Urinary bladder (tissue), 4 donors: ENCODE measurements around the gene CCL25. TPM values are rescaled to one million over a fixed set of nuclear protein-coding genes. Genes with fewer than 3 reads are reported as not detected.
A peak's percentile ranks its signal among the peaks of the same experiment; 100 is the strongest.
"Not testable (repeated sequence)": the region's sequence is repeated elsewhere in the genome, so short reads cannot be mapped to it uniquely, and the experiment has no call there.

Experiments used
- DNase-seq: peaks from one replicate; pipeline ENCODE4 v3.0.0-alpha.2; 2015; ENCODE audit errors: extremely low spot score
- H3K27ac ChIP-seq: one replicate; pipeline ENCODE4 v1.5.1; 2013; ENCODE audit warnings: low read depth, mild to moderate bottlenecking, moderate library complexity
- H3K36me3 ChIP-seq: one replicate; pipeline ENCODE4 v1.6.1; 2013; ENCODE audit warnings: mild to moderate bottlenecking, moderate library complexity; ENCODE audit not compliant: insufficient read depth
- H3K4me1 ChIP-seq: one replicate; pipeline ENCODE4 v1.6.1; 2013; ENCODE audit warnings: mild to moderate bottlenecking, moderate library complexity; ENCODE audit not compliant: insufficient read depth
- H3K4me3 ChIP-seq: one replicate; pipeline ENCODE4 v1.5.1; 2013; ENCODE audit warnings: low read depth, low read length
- WGBS: extraction: QIAGEN DNeasy Blood & Tissue Kit; methylation state at CpG from one replicate; pipeline ENCODE4 v1.1.7; 2013; 5-methylcytosine and 5-hydroxymethylcytosine counted together
- polyA plus RNA-seq: library from polyadenylated mRNA; stranded (reverse); fragments of 200-250 nt; gene quantifications from one replicate; pipeline ENCODE4 v1.2.3, GENCODE V29; 2013
- total RNA-seq: library from RNA; depleted of rRNA; stranded (reverse); fragments of >200 nt; gene quantifications from one replicate; pipeline ENCODE4 v1.2.3, GENCODE V29; 2014
- donor health status: healthy with polysubstance abuse.
- donor health status: healthy.

CCL25 gene
- total and polyA plus RNA-seq, 2 donors, result not detected

- not testable (repeated sequence) for H3K27ac ChIP-seq, H3K4me3 ChIP-seq, H3K36me3 ChIP-seq, H3K4me1 ChIP-seq, DNase-seq
- 52% methylated on average over 22 of the region's 22 CpGs for WGBS
These were observed 19.0 kb upstream of the CCL25 start for GRCh38 chr19:8033287-8034177.

GRCh38 chr19:8034178-8034525, 18.4 kb upstream of the CCL25 start:
- Histone ChIP-seq H3K4me1 (no peaks in the 10 kb centered on the region), H3K4me3 (no peak overlapping the region), H3K36me3 (no peaks in the 10 kb centered on the region), H3K27ac (no peak overlapping the region)
- DNase-seq, result no peak
- 85% methylated on average over 6 of the region's 6 CpGs for WGBS

DNA sequence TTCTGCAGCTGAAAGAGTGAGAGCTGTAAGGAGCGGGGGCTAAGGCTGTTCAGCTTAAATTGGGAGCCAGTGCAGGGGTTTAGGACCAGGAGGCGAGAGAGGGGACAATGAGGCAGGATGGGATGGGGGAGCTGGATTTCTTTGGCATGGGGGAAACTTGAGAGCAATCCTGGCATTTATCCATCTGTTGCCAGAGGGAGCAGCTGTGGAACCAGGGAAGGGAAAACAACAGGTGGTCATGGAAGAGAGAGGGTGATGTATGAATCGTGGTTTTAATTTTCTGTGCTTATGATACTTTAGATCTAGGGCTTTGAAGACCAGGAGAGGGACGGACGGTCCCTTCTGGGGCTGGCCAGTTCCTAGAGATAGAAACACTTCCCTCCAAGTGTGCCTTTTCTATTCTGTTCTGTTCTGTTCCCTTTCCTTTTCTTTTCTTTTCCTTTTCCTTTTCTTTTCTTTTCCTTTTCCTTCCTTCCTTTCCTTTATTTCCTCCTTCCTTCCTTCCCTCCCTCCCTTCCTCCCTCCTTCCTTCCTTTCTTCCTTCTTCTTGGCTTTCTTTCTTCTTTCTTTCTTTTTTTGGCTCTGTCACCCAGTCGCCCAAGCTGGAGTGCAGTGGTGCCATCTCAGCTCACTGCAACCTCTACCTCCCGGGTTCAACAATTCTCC, 16.0 kb upstream of the CCL25 start:
- WGBS, result 63% methylated on average over 7 of the region's 7 CpGs
- no peak for DNase-seq
- H3K27ac ChIP-seq, result no peak overlapping the region
- H3K4me3 ChIP-seq, result no peak overlapping the region
- no peaks in the 10 kb centered on the region for H3K4me1 ChIP-seq
- H3K36me3 ChIP-seq, result no peaks in the 10 kb centered on the region

- 75% methylated on average over 6 of the region's 6 CpGs for WGBS
- H3K4me1 ChIP-seq, result no peaks in the 10 kb centered on the region
These were observed 13.7 kb upstream of the CCL25 start for GRCh38 chr19:8038815-8039214.

GRCh38 chr19:8039231-8039630, 13.3 kb upstream of the CCL25 start:
- Histone ChIP-seq H3K36me3 (no peaks in the 10 kb centered on the region), H3K4me3 (no peak overlapping the region), H3K4me1 (no peaks in the 10 kb centered on the region), H3K27ac (no peak overlapping the region)
- DNase-seq, result no peak
- WGBS, result 97% methylated on average over 3 of the region's 3 CpGs

More at GRCh38 chr19:8038815-8039214, 13.7 kb upstream of the CCL25 start:
- Histone ChIP-seq H3K4me3 (no peak overlapping the region), H3K27ac (no peak overlapping the region), H3K36me3 (no peaks in the 10 kb centered on the region)
- no peak for DNase-seq

GRCh38 chr19:8041531-8041931, 11.0 kb upstream of the CCL25 start:
- Histone ChIP-seq H3K36me3 (no peaks in the 10 kb centered on the region), H3K4me3 (no peak overlapping the region), H3K4me1 (no peaks in the 10 kb centered on the region), H3K27ac (no peak overlapping the region)
- WGBS, result 70% methylated on average over 7 of the region's 7 CpGs
- DNase-seq, result no peak

GRCh38 chr19:8042900-8043299, 9.7 kb upstream of the CCL25 start:
- DNase-seq, result no peak
- Histone ChIP-seq H3K4me1 (no peaks in the 10 kb centered on the region), H3K4me3 (no peak overlapping the region), H3K27ac (no peak overlapping the region), H3K36me3 (no peaks in the 10 kb centered on the region)
- 89% methylated on average over 9 of the region's 9 CpGs for WGBS

GRCh38 chr19:8044018-8044417, 8.5 kb upstream of the CCL25 start:
- no peak for DNase-seq
- Histone ChIP-seq H3K36me3 (no peaks in the 10 kb centered on the region), H3K4me3 (no peak overlapping the region), H3K27ac (no peak overlapping the region), H3K4me1 (no peaks in the 10 kb centered on the region)
- 85% methylated on average over 10 of the region's 10 CpGs for WGBS

GRCh38 chr19:8045872-8046568, 6.5 kb upstream of the CCL25 start:
- DNase-seq, result no peak
- H3K4me1 ChIP-seq, result no peaks in the 10 kb centered on the region
- no peak overlapping the region for H3K4me3 ChIP-seq
- no peaks in the 10 kb centered on the region for H3K36me3 ChIP-seq
- H3K27ac ChIP-seq, result no peak overlapping the region
- WGBS, result 62% methylated on average over 10 of the region's 10 CpGs

GRCh38 chr19:8046569-8047165, 5.9 kb upstream of the CCL25 start:
- no peaks in the 10 kb centered on the region for H3K36me3 ChIP-seq
- DNase-seq, result no peak
- no peaks in the 10 kb centered on the region for H3K4me1 ChIP-seq
- H3K4me3 ChIP-seq, result no peak overlapping the region
- no peak overlapping the region for H3K27ac ChIP-seq
- WGBS, result 62% methylated on average over 3 of the region's 3 CpGs

DNA sequence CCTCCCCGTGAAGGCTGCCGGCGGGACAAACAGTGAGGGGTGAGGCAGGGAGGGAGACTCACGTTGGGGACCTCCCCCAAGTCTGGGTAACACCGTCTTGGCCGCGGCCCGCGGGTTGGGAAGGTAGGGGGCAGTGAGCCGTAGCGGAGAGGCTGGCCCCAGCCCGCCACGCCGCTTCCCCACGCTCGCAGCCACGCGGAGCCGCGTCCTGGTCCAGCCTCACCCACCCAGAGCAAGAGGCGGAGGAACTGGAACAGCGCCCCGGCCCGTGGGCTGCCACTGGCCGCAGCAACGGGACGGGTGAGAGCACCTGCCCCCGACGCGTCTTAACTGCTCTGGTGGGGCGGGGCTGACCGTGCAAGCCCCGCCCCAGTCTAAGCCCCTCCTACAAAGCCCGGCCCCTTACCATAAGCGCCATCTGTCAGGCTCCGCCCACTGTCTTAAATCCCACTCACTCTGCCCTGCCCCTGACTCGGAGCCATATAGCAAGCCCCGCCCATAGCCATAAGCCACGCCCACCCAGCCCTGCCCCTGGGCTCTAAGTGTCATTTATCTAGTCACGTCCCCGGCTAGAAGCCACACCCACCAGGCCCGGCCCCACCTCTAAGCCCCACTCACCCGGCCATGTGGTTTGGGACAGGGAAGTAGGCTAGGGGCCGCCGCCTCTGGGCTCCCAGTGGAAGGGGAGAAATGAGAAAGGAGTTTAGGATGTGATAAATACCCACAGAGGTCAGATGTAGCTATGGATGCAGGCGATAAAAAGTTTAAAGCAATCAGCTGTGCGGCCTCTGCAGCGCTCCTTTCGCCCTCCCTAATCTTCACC, 2.1 kb upstream of the CCL25 start:
- no peak overlapping the region for H3K27ac ChIP-seq
- DNase-seq, result peak; percentile 28
- no peaks in the 10 kb centered on the region for H3K4me1 ChIP-seq
- H3K4me3 ChIP-seq, result no peak overlapping the region
- 7% methylated on average over 49 of the region's 49 CpGs for WGBS
- H3K36me3 ChIP-seq, result no peaks in the 10 kb centered on the region

- no peak for DNase-seq
These were observed 1.6 kb downstream of the CCL25 start for GRCh38 chr19:8054169-8054568.

DNA sequence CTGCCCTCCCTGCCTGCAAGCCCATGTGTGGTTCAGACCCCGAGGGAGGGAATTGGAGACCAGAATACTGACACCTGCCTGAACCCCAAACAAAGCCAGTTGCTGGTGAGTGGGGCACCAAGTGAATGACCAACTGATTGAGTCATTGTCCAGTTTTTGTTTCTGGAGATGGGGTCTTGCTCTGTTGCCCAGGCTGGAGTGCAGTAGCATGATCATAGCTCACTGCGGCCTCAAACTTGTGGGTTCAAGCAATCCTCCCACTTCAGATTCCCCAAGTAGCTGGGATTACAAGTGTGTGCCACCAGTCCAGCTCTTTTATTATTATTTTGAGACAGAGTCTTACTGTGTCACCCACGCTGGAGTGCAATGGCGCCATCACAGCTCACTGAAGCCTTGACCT, 4.0 kb downstream of the CCL25 start:
- 93% methylated on average over 4 of the region's 4 CpGs for WGBS

More at GRCh38 chr19:8054169-8054568, 1.6 kb downstream of the CCL25 start:
- no peak overlapping the region for H3K4me3 ChIP-seq
- WGBS, result 48% methylated on average over 9 of the region's 9 CpGs
- no peaks in the 10 kb centered on the region for H3K36me3 ChIP-seq
- H3K27ac ChIP-seq, result no peak overlapping the region
- H3K4me1 ChIP-seq, result no peaks in the 10 kb centered on the region

More for the DNA sequence above, 4.0 kb downstream of the CCL25 start:
- no peaks in the 10 kb centered on the region for H3K36me3 ChIP-seq
- H3K4me1 ChIP-seq, result no peaks in the 10 kb centered on the region
- no peak for DNase-seq
- no peak overlapping the region for H3K27ac ChIP-seq
- no peak overlapping the region for H3K4me3 ChIP-seq
